HG02610 (cell line): ENCODE data around the gene TRNAU1AP.
A peak's percentile ranks its signal among the peaks of the same experiment; 100 is the strongest.
"Not testable (repeated sequence)": the region's sequence is repeated elsewhere in the genome, so short reads cannot be mapped to it uniquely, and the experiment has no call there.

Experiments used
- ATAC-seq: cut with Tn5 transposase; IDR thresholded peaks from one replicate; pipeline ENCODE4 v1.9.1; 2021; ENCODE audit warnings: mild to moderate bottlenecking, moderate library complexity; ENCODE audit not compliant: unreplicated experiment

The TRNAU1AP gene

DNA sequence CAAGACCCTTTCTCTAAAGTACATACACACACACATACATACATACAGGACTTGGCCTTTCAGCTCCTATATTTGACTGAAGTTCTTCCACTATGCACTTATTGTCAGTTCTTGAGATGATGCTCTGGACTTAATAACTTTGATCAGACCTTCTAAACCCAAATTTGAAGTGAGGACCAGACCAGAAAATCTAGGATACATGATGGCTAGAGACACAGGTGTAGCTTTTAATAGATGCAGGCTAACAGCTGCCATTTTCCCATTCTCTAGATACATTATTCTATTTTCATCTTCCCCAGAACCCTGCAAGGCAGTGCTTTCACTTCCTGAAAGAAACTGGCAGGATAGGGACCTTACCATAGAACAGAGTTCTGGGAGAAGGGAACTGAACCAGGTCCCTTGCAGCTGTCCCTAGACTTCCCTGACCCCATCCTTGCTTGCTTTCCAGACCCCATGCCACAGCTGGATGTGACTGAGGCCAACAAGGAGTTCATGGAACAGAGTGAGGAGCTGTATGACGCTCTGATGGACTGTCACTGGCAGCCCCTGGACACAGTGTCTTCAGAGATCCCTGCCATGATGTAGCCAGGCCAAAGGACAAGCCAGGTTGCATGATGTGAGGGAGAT is 24.3 kb downstream of the TRNAU1AP start:
- no peak for ATAC-seq

DNA sequence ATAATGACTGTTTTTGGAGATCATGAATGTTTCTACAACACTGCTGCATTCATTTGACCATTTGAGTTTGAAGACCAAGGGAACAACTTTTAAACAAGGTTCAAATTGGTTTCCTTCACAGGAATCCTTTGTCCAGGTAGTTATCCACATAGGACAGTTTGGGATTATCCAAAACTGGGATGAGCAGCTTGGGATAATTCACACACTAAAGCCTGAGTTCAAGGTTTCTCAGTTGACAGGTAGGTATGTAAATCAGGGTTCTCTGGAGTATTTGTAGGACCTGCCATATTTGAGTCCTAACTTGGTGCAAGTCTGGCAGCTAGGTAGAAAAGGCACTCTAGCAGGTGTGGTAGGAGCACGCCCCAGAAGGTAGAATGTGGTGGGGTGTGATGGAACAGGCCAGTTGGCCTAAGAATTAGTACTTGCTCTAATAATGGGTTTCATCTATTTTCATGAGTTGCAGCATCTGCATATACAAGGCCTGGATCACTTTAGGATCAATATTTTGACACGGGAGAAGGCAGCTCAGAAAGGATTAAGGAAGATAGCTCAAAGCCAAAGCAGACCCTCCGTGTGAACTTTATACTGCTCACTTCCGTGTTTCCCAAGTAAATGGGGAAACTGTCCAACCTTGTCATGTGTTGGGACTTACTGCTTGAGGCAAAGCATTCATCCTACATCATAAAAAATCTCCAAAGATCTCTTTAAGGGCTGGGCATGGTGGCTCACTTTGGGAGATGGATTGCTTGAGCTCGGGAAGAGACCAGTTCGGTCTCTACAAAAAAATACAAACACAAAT is 25.1 kb downstream of the TRNAU1AP start:
- no peak for ATAC-seq

DNA sequence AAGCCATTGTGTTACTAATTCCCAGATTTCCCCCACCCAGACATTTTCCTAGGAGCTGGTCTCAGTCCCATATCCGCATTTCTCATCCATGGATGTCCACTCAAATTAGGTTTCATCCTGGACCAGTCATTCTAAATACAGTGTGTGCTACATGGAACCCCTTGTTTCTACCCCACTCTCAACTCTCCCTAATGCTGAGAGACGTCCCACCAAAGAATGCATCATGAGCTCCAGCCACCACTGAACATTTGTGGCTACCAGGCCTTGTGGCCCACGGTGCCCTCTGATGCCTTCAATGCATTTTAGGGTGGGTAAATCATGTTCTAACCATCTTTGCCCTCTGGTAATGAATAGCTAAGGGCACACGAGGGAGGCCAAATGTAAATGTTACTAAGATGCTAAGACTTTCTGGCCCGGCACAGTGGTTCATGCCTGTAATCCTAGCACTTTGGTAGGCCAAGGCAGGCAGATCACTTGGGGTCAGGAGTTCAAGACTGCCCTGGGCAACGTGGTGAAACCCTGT is 25.9 kb downstream of the TRNAU1AP start:
- no peak for ATAC-seq

DNA sequence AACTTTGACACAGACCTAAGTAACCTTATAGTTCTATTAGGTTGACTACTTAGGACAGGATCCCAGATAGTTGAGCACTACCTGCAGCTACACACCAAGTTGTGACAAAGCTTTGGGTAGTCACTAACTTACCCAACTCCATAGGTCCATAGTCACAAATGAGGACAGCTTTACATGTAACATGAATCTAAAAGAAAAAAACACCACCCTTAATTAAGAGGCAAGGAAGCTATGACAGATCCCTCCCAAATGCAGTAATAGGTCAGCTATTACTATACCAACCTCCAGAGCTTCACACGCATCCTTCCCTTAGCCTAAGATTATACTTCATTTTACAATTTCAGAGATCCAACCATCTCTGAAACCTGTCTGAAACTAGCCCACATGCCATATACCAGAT is 26.5 kb downstream of the TRNAU1AP start:
- ATAC-seq: no peak

DNA sequence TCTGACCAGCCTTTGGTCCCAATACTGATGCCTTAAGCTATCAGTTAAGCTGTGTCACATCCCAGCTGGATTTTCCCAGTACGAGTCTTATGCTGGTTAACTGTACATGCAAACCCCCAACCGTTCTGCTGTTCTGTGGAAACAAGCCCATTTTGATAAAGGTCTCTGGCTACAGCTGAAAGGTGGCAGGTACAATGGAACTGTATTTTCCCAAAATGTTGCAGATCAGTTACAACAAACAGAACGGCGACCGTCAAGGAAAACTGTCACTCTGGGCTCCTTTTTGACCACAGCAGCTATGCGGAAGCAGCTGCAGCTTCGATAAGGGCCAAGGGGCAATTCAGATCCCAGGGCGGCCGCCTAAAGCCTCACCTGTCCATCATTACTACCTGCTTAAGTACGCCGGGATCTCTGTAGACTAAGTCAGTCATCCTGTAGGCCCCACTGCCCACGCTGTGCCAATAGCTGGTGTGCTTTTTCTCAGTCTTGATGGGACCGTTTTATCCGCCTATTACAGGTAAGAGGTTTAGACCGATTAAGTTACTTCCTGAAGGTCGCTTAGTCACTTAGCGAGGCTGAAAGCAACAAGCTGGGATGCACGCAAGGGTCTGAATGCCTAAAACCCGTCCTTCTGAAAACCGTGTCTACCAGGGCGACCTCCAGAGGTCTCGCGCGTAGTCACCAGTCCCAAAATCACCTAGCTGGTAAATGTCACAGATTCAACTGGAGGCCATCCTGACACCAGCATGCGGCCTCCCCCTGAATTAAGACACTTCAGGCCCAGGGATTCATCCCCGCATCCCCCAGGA is 28.0 kb downstream of the TRNAU1AP start:
- ATAC-seq: peak; percentile 19

DNA sequence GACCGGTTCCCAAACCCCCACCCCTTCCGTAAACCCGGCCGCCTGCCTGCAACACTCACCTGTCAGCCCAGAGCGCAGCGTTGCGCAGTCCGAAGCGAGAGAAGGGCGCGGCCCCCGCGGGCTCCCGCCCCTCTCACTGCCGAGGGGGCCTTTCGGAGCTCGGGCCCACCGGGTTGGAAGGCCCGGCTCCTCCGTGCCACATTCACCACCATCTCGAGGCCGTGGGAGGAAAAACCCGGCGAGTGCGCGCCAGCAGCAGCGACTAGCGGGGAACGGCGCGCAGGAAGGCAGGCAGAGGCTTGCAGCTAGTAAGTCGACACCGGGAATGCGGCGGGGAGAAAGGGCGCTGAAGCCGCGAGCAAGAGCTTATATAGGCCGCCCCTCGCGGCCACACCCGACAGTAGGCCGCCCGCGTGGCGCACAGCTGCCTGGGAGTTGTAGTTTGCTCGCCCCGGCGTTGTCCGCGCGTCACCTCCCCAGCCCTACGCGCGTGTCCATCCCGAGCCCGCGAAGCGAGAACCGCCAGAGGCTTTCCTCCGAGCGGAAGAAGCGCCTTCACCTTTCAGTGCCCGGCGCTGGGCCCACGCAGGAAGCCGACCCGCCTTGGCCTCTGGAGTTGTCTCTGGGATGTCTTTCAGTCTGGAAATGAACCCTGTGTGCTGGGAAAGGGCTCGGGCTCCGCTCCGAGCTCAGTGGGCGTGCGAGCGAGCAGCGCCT is 28.8 kb downstream of the TRNAU1AP start:
- ATAC-seq: peak; percentile 84

DNA sequence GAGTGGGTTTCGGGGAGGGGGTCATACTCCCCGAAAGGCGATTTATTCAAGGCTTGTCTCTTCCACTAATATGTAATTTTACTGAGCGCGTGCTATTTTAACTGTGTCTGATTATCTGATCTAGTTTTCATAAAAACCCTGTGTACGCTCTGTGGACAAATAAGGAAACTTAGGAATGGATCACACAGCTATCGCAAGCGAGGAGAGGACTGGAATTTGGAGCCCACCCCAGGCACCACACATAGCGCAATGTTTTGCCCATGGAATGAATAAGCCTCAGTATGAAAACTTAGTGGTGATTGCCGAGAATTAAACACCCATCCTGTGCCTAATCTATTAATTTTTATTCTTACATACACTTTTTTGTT is 29.3 kb downstream of the TRNAU1AP start:
- no peak for ATAC-seq

DNA sequence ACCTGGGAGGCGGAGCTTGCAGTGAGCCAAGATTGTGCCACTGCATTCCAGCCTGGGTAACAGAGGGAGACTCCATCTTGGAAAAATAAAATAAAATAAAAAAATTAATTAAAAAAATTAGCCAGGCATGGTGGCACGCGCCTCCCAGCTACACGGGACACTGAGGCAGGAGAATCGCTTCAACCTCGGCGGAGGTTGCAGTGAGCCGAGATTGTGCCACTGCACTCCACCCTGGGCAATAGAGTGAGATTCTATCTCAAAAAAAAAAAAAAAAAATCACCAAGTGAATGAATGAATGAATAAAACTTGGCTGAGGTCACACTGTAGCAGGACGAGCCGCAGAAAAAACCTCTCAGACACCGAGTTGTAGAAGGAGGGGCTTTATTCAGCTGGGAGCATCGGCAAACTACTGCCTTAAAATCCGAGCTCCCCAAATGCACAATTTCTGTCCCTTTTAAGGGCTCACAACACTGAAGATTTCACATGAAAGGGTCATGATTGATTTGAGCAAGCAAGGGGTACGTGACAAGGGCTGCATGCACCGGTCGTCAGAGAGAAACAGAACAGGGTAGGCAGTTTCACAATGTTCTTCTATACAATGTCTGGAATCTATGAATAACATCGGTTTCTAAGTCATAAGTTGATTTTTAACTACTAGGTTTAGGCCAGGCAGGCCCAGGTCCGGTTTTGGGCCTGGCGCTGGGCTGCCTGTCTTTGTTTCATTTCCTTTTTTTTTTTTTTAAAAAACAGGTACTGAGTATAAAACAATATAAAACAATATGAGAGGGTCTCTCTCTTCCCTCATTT is 33.9 kb downstream of the TRNAU1AP start:
- ATAC-seq: not testable (repeated sequence)

DNA sequence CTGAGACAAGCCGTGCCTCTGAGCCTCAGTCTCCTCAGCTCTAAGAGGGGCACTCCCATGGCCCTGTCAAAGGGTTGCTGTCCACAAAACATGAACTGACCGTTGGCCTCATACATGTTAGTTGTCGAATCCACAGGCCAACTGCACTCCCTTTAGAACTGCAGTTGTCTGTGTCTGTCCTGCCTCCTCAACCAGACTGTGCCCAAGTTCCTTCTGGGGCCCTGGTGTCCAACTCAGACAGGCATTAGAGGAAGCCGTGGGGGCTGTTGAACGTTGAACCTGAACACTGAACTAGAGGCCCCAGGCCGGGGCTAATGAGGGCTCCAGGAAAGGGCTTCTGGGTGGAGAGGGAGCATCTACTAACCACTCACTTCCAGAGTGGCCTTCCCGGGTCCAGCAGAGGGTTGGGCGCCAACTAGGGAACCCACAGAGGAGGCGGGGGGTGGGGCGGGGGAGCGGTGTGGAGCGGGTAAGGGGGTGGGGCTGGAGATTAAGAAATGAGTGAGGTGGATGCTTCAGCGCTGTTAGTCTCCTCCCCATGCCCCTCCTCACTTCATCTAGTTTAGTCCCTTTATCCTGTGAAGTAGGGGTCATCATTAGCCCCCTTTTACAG is 38.9 kb downstream of the TRNAU1AP start, which contains the start of gene RAB42:
Gene RAB42, plus strand, starts transcription at position 558 of the 613 bp plus-strand sequence. CDS start 247 bp downstream, outside the sequence.
- no peak for ATAC-seq

DNA sequence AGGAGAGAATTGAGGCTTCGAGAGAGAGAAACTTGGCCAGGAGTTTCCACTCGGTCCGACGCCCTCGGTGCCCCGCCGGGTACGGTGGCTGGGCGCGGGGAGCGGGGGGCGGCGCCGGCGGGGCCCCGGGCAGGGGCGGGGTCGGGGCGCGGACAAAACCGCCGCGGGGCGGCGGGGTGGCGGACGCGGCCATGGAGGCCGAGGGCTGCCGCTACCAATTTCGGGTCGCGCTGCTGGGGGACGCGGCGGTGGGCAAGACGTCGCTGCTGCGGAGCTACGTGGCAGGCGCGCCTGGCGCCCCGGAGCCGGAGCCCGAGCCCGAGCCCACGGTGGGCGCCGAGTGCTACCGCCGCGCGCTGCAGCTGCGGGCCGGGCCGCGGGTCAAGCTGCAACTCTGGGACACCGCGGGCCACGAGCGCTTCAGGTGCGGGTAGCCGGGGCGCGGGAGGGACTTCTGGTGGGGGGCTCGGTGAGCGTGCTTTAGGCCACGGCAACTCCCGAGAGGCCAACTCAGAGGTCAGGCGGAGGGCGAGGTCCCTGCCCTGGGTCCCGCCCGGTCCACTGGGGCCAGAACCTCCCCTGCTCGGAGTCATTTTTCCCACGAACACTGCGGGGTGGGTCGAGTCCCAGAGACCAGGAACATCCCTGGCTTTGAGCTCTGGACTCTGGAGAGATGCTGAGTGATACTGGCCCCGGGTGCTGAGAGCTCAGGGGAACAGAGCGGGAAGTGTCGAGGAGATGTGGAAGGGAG is 39.6 kb downstream of the TRNAU1AP start:
- no peak for ATAC-seq

DNA sequence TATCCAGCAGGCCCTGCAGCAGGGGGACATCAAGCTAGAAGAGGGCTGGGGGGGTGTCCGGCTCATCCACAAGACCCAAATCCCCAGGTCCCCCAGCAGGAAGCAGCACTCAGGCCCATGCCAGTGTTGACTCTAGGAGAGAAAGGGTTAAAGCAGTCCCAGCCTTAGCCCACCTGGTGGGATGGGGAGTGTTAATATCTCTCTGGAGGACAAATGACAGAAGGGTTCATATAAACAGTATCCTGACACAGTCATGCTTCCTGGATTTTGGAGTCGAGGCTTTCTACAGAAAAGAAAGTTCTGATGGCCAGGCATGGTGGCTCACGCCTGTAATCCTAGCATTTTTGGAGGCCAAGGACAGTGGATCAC is 41.1 kb downstream of the TRNAU1AP start:
- ATAC-seq: not testable (repeated sequence)

DNA sequence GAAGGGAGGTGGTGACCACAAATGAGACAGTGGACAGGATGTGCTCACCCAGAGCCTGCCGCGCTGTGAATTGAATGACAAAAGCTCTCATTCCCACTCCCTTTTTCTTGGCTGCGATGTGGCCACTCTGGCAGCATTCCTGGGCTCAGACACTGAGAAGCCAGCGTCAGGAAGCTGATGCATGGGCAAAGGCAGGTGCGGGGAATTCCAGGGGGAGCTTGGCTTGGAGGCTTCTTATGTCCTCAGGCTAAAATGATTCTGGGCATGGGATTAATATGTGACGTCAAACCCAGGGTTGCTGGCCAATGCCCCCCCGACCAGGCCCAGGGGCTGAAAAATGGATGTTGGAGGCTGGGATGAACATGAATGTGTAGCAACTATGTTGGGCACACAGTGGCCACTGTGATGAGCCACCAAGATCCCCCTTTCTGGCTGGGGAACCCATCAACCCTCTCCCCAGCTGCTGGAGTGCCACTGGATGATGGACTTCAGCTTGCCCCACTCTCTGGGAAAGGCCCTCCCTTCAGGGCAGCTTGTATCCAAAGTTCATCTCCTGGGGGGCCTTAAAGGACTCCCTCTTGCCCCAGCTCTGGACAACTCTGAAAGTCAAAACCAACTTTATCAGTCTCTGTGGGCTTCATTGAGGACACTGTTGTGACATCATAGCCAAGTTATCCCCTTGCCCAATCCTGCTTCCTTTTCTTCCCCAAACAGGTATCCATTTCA is 42.0 kb downstream of the TRNAU1AP start:
- not testable (repeated sequence) for ATAC-seq

DNA sequence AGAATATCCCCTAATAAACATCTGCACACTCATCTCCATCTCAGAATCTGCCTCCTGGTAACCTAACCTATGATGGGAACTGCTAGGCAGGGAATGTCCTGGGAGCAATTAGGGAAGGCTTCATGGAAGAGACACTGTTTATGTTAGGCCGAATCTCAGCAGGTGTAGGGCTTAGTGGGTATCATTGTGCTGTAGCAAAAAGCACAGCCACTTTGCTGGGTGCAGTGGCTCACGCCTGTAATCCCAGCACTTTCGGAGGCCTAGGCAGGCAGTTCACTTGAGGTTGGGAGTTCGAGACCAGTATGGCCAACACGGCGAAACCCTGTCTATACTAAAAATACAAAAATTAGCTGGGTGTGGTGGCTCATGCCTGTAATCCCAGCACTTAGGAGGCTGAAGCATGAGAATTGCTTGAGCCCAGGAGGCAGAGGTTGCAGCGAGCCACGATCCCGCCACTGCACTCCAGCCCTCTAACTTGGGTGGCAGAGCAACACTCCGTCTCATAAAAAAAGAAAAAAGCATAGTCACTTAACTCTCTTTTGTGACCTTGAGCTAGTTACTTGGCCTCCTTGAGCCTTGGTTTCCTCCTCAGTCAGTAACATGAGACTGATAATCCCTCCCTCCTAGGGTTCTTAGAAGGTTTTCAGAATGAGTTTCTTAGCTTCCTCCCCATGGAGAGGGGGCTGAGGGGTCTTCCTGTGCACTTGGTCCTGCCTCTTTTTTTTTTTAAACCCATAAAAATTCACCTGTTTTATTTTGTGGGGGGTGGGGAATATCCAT is 42.7 kb downstream of the TRNAU1AP start:
- no peak for ATAC-seq

DNA sequence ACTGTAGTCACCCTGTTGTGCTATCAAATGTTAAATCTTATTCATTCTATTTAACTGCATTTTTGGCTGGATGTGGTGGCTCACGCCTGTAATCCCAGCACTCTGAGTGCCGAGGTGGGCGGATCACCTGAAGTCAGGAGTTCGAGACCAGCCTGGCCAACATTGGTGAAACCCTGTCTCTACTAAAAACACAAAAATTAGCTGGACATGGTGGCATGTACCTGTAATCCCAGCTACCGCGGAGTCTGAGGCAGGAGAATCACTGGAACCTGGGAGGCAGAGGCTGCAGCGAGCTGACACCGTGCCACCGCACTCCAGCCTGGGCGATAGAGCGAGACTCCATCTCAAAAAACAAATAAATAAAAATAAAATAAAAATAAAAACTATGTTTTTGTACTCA is 43.4 kb downstream of the TRNAU1AP start:
- not testable (repeated sequence) for ATAC-seq

DNA sequence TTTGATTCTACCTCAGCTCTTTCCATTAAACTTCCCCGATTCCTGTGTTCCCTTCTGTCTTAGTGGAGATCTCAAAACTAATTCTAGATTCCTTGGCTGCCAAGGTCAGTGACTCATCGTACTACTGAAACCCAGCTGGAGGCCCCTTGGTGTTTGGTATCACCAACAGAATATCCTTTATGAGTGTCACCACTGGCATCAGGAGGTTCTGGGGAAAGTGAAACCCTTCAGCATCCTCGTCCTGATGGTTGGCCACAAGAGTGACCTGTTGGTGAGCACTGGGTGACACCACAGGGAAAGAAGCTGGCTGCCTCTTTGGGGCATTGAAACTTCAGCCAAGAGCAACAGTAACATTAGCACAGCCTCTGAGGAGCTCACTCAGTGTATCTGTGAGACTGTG is 48.8 kb downstream of the TRNAU1AP start:
- no peak for ATAC-seq

DNA sequence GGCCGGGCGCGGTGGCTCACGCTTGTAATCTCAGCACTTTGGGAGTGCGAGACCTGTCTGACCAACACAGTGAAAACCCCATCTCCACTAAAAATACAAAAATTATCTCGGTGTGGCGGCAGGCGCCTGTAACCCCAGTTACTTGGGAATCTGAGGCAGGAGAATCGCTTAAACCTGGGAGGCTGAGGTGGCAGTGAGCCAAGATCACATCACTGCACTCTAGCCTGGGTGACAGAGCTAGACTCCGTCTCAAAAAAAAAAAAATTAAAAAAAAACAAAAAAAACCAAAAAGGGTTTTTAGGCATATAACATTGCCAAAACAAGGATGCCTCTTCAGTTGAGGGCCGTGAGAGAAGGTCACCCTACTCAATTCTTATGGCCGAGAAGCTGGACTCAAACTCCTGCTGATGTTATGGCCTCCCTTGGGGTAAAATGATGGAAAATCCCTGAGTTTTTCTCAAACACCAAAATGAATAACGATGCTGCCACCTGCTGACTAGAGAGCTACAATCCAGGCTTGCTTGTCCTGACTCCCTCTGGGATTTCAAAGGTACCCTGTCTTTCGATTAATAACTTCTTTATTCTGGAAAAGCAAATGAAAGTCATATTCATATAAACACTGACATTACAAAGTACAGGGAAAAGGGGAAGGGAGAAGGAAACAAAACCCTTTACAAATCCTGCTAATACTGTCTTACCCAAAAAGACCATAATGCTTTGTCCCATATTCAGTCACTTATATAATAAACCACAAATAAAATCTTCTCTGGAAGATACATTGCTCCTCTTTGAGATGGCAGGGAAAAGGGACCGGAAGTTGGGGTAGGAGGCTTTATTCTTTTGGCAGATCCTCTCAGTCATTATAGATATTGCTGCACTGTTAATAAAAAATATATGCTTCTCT is 49.9 kb downstream of the TRNAU1AP start:
- no peak for ATAC-seq
